Stimulated activated CD4-positive, alpha-beta T cell treated with anti-CD3 and anti-CD28 coated beads, Interleukin-15, amount 100 ng/mL, for 24 hours (primary cell): Measurements from ENCODE around the gene SLC3A2.

Experiments
- DNase-seq: peaks from one replicate; pipeline ENCODE4 v3.0.0-alpha.2; 2020

Gene SLC3A2

DNA sequence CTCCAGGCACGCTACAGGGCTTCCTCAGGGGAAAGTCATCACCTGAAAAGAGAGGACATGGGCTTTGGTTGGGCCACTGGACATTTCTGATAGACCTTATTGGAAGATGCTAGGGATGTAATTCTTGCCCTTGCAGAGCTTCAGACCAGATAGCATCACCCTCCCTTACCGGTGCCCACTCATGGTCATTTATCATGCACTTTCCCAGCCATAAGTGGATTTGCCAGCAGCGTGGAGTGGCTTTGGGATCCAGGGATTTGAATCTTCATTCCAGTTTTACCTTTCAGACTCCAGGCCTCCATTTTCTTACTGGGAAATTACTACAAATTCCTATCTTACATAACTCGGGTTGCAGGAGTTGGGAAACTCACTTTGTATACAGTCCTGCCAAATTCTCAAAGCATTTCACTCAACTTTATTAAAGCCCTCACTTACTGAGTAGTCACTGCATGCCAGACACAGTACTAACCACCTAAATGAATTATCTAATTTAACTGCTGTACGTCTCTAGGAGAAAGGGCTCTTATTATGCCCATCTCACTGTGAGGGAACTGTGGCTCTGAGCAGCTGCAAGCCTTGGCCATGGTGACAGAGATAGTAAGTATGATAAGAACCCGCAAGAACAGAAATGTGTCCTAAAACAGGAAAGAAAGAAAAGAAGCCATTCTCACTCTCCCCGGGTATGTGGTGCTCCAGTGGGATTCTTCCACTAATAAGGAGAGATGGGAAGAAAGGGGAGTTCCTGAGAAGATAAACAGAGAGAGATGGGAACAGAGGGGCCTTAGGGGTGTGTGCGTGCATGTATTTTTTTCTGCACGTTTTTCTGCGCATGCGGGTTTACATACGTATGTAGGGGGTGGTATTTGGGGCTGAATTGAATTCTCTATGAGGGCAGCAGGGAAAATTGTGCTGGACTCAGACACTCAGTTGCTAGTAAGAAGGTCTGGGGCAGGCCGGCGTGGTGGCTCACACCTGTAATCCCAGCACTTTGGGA, 30.7 kb downstream of the SLC3A2 start:
- DNase-seq = no peak

DNA sequence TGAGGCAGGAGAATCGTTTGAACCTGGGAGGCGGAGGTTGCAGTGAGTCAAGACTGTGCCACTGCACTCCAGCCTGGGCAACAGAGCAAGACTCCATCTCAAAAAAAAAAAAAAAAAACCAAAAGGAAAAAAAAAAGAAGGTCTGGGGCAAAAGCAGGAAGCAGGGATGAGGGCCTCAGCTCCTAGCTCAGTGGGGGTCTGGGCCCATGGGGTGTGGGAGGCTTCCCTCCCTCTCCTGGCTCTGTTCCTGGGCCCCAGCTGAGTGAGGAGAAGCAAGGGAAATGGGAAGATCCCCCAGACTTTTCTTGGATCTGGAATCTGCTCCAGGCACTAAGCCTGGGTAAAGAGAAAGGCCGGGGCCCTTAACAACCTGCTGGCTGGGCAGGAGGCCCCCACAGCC, 31.6 kb downstream of the SLC3A2 start:
- no peak for DNase-seq

- DNase-seq = no peak
Observed at GRCh38 chr11:62914416-62914815, 33.7 kb downstream of the SLC3A2 start.

DNA sequence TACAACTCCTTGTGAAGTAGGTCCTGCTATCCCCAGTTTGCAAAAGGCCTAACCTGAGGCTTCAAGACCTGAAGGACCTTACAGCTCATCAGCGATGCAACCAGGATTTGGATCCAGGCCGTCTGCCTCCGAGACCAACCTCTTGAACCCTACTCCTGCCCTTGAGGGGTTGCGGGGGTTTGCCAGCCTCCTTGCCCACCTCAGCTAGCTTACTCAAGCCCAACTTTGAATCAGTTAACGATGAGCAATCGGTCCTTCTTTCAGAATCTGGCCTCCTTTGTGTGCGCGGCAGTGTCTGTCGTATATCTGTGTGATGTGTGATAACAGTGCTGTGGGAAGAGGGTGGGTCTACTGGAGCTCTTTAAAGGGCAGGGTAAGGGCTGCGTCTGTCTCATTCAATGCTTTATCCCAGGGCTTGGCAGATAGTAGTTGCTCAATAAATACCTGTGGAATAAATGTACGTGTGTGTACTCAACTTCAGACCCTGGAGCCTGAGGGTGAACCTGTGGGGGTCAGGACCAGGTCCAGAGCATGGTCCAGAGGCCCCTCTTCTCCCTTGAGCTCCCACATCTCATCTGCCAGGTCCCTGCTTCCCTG, 37.3 kb downstream of the SLC3A2 start:
- no peak for DNase-seq

GRCh38 chr11:62918531-62918930, 37.8 kb downstream of the SLC3A2 start:
- no peak for DNase-seq

DNA sequence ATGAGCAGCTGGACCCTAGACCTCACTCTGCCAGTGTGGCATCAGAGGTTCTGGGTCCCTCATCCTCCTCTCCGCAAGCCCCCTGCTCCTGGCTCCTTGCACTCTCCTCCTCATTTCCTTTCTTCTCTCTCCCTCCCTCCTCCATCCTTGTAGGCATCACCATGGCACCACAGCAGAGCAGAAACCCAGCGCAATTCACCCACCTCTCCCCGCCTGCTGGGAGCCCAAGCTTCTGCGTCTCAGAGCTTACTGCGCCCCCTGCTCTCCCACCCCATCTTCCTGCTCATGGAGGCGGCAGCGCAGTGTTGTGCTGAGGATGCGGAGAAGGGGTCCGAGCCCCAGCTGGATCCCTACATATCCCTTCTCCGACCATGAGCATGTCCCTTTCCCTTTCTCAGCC, 38.8 kb downstream of the SLC3A2 start:
- no peak for DNase-seq

GRCh38 chr11:62919898-62920640, 39.4 kb downstream of the SLC3A2 start:
- DNase-seq = no peak

GRCh38 chr11:62921201-62921572, 40.5 kb downstream of the SLC3A2 start, which contains the start of gene CHRM1:
Gene CHRM1, minus strand, starts transcription at chr11:62921363. Its CDS starts 10,263 bp downstream, at chr11:62911100.
- DNase-seq = no peak

DNA sequence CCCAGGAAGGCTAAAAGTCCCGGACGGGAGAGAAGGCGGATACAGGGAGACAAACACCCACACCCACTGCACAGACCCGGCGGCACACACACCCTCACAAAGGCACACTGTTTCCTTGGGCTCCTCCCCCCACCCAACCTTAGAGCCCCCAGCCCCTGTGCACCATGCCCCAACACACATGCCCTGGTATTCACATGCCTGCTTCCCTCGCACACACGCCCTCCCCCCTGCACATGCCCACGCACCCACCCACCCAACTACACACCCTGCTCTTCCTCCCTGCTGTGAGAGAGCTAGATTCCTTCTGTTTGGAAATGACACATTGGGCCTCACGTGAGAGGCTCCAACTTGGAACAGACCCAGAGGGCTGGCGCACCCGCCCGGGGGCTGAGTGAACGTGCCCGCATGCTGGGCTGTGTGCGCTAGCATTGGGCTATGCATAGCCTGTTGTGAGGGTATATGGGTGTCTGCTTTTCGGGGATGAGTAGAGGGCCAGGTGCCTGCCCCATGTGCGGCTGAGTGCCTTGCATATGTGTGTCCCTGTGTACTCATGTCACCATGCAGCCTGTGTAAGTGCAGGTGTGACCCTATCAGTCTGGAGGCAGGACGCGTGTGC, 41.0 kb downstream of the SLC3A2 start:
- no peak for DNase-seq

GRCh38 chr11:62922189-62922589, 41.5 kb downstream of the SLC3A2 start:
- no peak for DNase-seq

- DNase-seq = peak; percentile 63
Observed at GRCh38 chr11:62922653-62923431, 42.1 kb downstream of the SLC3A2 start.

GRCh38 chr11:62923601-62924411, 43.1 kb downstream of the SLC3A2 start:
- peak; percentile 34 for DNase-seq

DNA sequence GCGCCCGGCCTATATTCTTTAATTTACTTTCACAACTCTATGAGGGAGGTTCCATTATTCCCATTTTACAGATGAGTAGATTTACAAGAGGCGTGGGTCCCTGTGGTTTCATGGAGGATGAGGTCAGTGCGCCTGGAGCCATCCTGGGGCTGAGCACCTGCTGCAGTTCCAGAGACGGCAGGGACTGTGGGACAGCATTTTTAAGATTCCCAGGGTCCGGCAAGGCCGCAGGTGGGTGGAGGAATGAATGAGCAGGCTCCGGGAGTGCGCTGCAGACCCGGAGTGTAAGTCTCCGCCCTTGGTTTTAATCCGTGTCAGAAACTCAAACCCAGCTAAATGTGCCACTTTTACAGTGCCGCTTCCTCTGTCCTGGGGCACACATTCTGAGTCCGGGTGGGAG, 44.6 kb downstream of the SLC3A2 start:
- DNase-seq = no peak

DNA sequence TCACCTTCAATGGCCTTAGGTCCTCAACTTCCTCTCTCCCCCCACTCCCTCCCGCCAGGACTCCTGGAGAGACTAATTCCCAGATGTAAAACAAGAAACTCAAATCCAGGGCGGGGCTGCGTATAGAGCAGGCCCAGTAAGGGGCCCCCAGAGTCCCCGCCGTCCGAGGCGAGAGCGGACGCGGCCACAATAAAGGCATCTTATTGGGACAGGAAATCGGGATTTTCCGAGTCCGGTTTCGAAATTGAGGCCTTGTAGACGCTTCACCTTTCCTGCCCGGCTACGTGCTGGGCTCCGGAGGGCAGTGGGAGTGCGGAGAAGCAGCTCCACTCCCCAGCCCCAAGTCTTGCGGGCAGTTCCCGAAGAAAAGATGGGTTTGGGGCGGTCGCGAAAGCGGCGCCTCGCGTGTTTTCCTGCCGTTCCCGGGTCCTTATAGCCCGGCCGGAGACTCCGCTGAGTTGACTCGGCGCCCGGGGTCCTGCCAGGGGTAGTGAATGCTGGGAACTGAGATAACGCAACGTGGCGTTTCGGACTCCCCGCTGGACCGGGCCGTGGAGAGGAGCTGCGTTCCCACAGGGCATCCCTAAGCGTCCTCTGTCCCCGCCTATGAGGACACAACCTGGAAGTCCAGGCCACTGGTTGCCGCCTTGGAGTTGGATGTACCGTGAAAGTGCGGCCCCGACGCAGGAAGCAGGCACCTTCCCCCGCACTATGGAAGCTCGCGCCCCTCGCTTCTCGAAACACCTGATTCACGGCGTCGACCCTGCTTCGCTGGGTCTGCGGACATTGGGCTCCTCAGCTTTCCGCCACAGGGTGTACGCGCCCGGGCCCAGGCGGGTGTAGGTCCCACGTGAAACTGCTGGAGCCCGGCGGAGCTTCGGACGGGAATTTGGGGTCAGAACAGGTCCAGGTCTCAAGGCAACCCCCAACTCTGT, 45.3 kb downstream of the SLC3A2 start:
- peak; percentile 20 for DNase-seq

- DNase-seq = no peak
Observed at GRCh38 chr11:62926680-62927455, 46.2 kb downstream of the SLC3A2 start.

- no peak for DNase-seq
Observed at GRCh38 chr11:62928011-62928410, 47.3 kb downstream of the SLC3A2 start.

DNA sequence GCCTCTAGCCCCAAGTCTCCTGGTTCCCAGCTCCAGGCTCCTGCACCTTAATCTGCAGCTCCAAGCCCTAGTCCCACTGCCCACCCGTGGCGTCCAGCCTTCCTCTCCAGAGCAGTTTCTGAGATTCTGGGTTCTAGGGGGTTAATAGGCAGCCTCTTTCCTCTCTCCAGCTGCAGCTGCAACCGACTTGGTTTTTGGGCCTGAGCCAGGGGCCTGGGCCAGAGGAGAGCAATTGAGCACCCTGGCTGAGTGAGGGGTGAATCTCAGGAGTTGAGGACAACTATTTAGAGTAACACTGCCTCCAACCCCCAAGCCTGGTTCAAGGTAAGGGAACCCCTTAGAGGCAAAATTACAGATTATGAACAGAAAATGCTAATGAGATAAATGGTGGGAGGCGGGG, 49.5 kb downstream of the SLC3A2 start:
- DNase-seq = no peak

DNA sequence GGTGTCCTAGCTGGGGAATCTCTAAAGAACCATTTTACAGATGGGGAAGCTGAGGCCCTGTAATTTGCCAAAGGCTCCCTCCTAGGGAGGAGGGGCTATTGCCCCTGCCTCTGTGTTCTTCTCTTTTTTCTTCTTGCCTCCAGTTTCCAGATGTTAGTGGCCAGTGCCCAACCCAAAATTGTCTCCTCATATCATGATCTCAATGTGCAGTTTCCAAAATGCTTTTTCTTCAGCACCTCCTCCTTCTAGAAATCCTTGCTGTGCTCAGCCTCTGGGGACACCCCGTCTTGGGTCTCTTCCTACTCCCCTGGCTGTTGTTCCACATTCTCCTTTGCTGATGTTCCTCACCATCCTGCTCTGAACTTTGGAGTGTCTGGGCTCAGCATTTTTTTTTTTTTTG, 50.0 kb downstream of the SLC3A2 start:
- no peak for DNase-seq
